ENCODE data around the gene FMNL2.

DNA sequence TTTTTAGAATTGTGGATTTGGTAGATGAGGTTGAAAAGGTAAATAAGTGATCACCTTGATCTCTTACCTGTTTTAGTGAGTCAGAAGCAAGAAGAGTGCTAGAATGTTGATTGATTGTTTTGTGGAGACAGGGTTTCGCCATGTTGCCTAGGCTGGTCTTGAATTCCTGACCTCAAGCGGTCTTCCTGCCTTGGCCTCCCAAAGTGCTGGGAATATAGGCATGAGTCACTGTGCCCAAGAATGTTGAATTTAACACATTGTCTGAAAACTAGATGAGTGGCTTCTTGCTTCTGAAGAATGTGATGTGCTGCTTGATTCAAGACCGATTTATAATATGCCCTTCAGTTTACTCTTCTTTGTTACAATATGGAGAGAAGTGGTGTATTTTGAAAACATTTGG is 121.3 kb downstream of the FMNL2 start:
- TF ChIP-seq, protein P1, sequence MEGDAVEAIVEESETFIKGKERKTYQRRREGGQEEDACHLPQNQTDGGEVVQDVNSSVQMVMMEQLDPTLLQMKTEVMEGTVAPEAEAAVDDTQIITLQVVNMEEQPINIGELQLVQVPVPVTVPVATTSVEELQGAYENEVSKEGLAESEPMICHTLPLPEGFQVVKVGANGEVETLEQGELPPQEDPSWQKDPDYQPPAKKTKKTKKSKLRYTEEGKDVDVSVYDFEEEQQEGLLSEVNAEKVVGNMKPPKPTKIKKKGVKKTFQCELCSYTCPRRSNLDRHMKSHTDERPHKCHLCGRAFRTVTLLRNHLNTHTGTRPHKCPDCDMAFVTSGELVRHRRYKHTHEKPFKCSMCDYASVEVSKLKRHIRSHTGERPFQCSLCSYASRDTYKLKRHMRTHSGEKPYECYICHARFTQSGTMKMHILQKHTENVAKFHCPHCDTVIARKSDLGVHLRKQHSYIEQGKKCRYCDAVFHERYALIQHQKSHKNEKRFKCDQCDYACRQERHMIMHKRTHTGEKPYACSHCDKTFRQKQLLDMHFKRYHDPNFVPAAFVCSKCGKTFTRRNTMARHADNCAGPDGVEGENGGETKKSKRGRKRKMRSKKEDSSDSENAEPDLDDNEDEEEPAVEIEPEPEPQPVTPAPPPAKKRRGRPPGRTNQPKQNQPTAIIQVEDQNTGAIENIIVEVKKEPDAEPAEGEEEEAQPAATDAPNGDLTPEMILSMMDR (IDR thresholded peaks at IDR 0.05; ENCODE audit: insufficient read depth, low read depth, low read length): no peak
- TF ChIP-seq EZH2 (IDR thresholded peaks at IDR 0.05; ENCODE audit: insufficient read depth, low read length): no peak

Measured in astrocyte (in vitro differentiated cells and primary cell).